Spleen (tissue), 11 donors: Measurements from ENCODE around the gene EXOC4. TPM values are rescaled to one million over a fixed set of nuclear protein-coding genes. Genes with fewer than 3 reads are reported as not detected.

Source experiments
- DNase-seq: peaks from one replicate; pipeline ENCODE4 v3.0.0-alpha.2; 2020
- H3K27ac ChIP-seq, 8 donors: fragments of 200-600 bp; sonication (generic) in 7 of 8; 1 replicate in 4 of 8; 2 replicates in 4 of 8; pipeline versions ENCODE4 v1.5.0 to v1.8.0; 2016 to 2021; ENCODE audit warnings: inconsistent platforms in 4 of 8, mild to moderate bottlenecking in 4 of 8, moderate library complexity in 1 of 8
- H3K27me3 ChIP-seq, 7 donors: fragments of 200-600 bp; sonication (generic) in 6 of 7; replicated peaks in 1 of 7; 1 replicate in 4 of 7; 2 replicates in 3 of 7; pipeline versions ENCODE4 v1.5.0 to v1.8.0; 2016 to 2021; ENCODE audit warnings: inconsistent platforms in 3 of 7, mild to moderate bottlenecking in 1 of 7
- H3K36me3 ChIP-seq, 6 donors: fragments of 200-600 bp; sonication (generic) in 5 of 6; 1 replicate in 4 of 6; 2 replicates in 2 of 6; pipeline versions ENCODE4 v1.5.0 to v1.8.0; 2016 to 2021; ENCODE audit warnings: inconsistent platforms in 2 of 6
- H3K4me1 ChIP-seq, 6 donors: fragments of 200-600 bp; sonication (generic) in 5 of 6; 1 replicate in 3 of 6; 2 replicates in 3 of 6; pipeline versions ENCODE4 v1.5.0 to v1.8.0; 2016 to 2021; ENCODE audit warnings: inconsistent platforms in 3 of 6
- H3K4me3 ChIP-seq, 8 donors: fragments of 200-600 bp; sonication (generic) in 7 of 8; 1 replicate in 4 of 8; 2 replicates in 4 of 8; pipeline versions ENCODE4 v1.5.0 to v1.8.0; 2016 to 2021; ENCODE audit warnings: inconsistent platforms in 4 of 8, mild to moderate bottlenecking in 4 of 8, moderate library complexity in 2 of 8
- H3K9me3 ChIP-seq, 8 donors: fragments of 200-600 bp; sonication (generic) in 7 of 8; 1 replicate in 4 of 8; 2 replicates in 4 of 8; pipeline versions ENCODE4 v1.5.0 to v1.8.0; 2016 to 2021; ENCODE audit warnings: inconsistent platforms in 4 of 8
- CTCF ChIP-seq, 11 experiments: fragments of 200-600 bp in 7 of 11; fragments of 450-650 bp in 4 of 11; sonication (generic) in 4 of 11; IDR thresholded peaks in 8 of 11; conservative IDR thresholded peaks in 3 of 11; 1 replicate in 7 of 11; 2 replicates in 4 of 11; pipeline versions ENCODE4 v1.4.0 to v1.8.0; 2016 to 2021; ENCODE audit warnings: antibody characterized with exemption in 11 of 11, inconsistent platforms in 4 of 11, mild to moderate bottlenecking in 1 of 11
- POLR2A ChIP-seq, 3 donors: fragments of 450-650 bp; IDR thresholded peaks; one replicate each; pipeline ENCODE4 v1.5.1; 2017; ENCODE audit warnings: antibody characterized with exemption in 3 of 3, mild to moderate bottlenecking in 1 of 3
- POLR2AphosphoS5 ChIP-seq, 3 donors: sonication (generic); formaldehyde crosslinking; IDR thresholded peaks; one replicate each; pipeline ENCODE4 v1.5.1; 2017; ENCODE audit warnings: antibody characterized with exemption in 3 of 3
- WGBS, 5 donors: extraction: QIAGEN DNeasy Blood & Tissue Kit in 3 of 5; methylation state at CpG; one replicate each; pipeline versions ENCODE4 v1.1.5 to v1.1.7; 2013 to 2018; 5-methylcytosine and 5-hydroxymethylcytosine counted together
- intact Hi-C: fragments of 100-400 bp; cut with DNase I; formaldehyde crosslinking; loops from one replicate; pipeline ENCODE4 v1.15.0; 2023; ENCODE audit warnings: low total_unique reads
- polyA plus RNA-seq, 3 donors: library from polyadenylated mRNA; stranded (reverse); fragments of 200-250 nt; gene quantifications; one replicate each; pipeline ENCODE4 v1.2.1, GENCODE V29; 2013
- total RNA-seq, 7 donors: library from RNA; depleted of rRNA in 3 of 7; stranded (reverse); fragments of >200 nt in 3 of 7; fragmentation: NEBNext Ultra II Directional in 4 of 7; extraction: Animal tissue kit (Norgen Biotek cat#: 25700) in 4 of 7; gene quantifications; one replicate each; pipeline versions ENCODE4 v1.1.0 to v1.2.1, GENCODE V29; 2016 to 2021
- donor health status: healthy with polysubstance abuse.
- donor health status: DM: no; HTN: no; CAD: no; lungs with moderate emphysema.
- donor health status: DM: no; HTN: no; CAD: no.
- donor health status: Bipolar disorder and iron deficiency.
- donor health status: healthy.
- donor health status: DM: no; HTN: no; CAD: no.
- donor health status: DM: yes; HTN: yes; CAD: no.

The EXOC4 gene
- total and polyA plus RNA-seq, 10 donors: 14.1 to 138 (median 102) TPM

- WGBS, 5 donors: 92 to 97% (median 94%) methylated on average over 9 of the region's 9 CpGs
These were observed 681.5 kb downstream of the EXOC4 start for GRCh38 chr7:133934262-133934976.

DNA sequence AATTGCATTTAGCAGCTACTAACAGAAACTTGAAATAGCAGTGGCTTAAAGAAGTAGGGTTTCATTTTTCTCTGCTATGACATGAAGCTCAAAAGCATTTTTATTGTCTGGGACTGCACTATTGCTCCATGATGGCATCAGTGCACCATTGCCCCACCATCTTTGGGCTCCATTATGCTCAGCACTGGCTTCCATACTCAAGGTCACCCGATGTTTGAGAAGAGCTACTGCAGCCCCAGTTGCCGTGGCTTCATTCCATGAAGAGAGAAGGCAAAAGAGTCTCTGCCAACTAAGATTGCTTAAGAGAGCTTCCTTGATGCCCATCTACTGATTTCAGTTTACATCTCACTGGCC, 682.1 kb downstream of the EXOC4 start:
- DNase-seq: no peak
- H3K4me1 ChIP-seq: no peaks in the 10 kb centered on the region
- 66 to 97% (median 94%) methylated on average over 2 of the region's 2 CpGs for WGBS, 5 donors
- no peak for TF ChIP-seq POLR2AphosphoS5 (IDR thresholded peaks at IDR 0.05)
- TF ChIP-seq CTCF (IDR thresholded peaks at IDR 0.05 in 8 of 11, conservative IDR thresholded peaks at IDR 0.05 in 3 of 11): no peak
- H3K36me3 ChIP-seq: peaks cover 0 to 32% (median 11%) of the 10 kb centered on the region in 6 donors
- no peaks in the 10 kb centered on the region for H3K9me3 ChIP-seq
- H3K27ac ChIP-seq: no peak overlapping the region
- intact Hi-C loops: no loop called here
- no peak overlapping the region for H3K4me3 ChIP-seq
- H3K27me3 ChIP-seq: no peaks in the 10 kb centered on the region

More at GRCh38 chr7:133934262-133934976, 681.5 kb downstream of the EXOC4 start:
- Histone ChIP-seq H3K4me1 (no peaks in the 10 kb centered on the region), H3K36me3 (peaks cover 0 to 26% (median 11%) of the 10 kb centered on the region in 6 donors), H3K4me3 (no peak overlapping the region), H3K27me3 (no peaks in the 10 kb centered on the region), H3K9me3 (no peaks in the 10 kb centered on the region), H3K27ac (no peak overlapping the region)
- intact Hi-C loops: no loop called here
- no peak for DNase-seq
- TF ChIP-seq POLR2AphosphoS5 (IDR thresholded peaks at IDR 0.05) (no peak), POLR2A (IDR thresholded peaks at IDR 0.05) (no peak), CTCF (IDR thresholded peaks at IDR 0.05 in 8 of 11, conservative IDR thresholded peaks at IDR 0.05 in 3 of 11) (no peak)

DNA sequence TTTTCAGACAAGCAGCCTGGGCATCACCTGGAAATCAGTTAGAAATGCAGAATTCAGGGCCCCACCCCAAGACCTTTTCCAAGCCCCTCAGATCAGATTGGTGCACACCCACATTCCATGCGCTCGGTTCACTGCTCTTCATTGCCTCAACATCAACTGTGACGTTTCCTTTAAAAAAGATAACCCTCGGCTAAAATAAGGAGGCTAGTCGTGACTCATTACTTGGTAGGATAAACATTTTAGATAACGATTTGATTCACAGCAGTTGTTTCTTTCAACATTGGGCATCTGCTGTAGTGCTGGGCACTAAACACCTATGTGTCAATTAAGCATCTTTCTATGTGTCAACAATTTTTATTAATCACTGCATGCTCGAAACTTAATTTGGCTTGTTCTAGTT, 683.2 kb downstream of the EXOC4 start:
- 88 to 93% (median 90%) methylated on average over 7 of the region's 7 CpGs for WGBS, 5 donors
- intact Hi-C loops: no loop called here

More for the DNA sequence above, 683.2 kb downstream of the EXOC4 start:
- Histone ChIP-seq H3K27ac (no peak overlapping the region), H3K27me3 (no peaks in the 10 kb centered on the region), H3K4me1 (no peaks in the 10 kb centered on the region), H3K4me3 (no peak overlapping the region), H3K9me3 (no peaks in the 10 kb centered on the region), H3K36me3 (peaks cover 0 to 43% (median 11%) of the 10 kb centered on the region in 6 donors)
- no peak for TF ChIP-seq CTCF (IDR thresholded peaks at IDR 0.05 in 8 of 11, conservative IDR thresholded peaks at IDR 0.05 in 3 of 11)
- TF ChIP-seq POLR2A (IDR thresholded peaks at IDR 0.05): no peak
- TF ChIP-seq POLR2AphosphoS5 (IDR thresholded peaks at IDR 0.05): no peak
- DNase-seq: no peak
